CD4-positive, alpha-beta T cell treated with Interferon gamma for 1 hour (primary cell): ENCODE results near the gene SHROOM1.
"Not testable (repeated sequence)": the region's sequence is repeated elsewhere in the genome, so short reads cannot be mapped to it uniquely, and the experiment has no call there.

ENCODE experiments used
- DNase-seq: peaks from one replicate; pipeline ENCODE4 v3.0.0-alpha.2; 2020

The SHROOM1 gene

DNA sequence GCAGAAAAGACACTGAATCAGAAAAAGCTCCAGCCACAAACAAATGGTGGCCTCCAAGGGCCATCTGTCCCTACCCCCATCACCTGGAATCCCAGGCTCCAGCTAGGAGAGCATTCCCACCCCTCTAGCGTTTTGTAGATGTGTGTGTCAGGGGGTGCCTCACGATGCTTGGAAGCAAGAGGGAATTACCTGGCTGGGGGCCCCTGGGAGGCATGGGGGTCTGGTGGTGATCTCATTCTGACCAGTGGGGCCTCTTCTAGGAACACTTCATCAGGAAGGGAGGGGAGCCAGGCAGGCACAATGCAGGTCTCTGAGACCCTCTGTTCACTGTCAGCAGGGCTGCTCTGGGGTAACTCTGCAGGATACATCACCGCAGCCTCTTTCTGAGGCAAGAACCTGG is 6.0 kb downstream of the SHROOM1 start:
- DNase-seq: no peak

DNA sequence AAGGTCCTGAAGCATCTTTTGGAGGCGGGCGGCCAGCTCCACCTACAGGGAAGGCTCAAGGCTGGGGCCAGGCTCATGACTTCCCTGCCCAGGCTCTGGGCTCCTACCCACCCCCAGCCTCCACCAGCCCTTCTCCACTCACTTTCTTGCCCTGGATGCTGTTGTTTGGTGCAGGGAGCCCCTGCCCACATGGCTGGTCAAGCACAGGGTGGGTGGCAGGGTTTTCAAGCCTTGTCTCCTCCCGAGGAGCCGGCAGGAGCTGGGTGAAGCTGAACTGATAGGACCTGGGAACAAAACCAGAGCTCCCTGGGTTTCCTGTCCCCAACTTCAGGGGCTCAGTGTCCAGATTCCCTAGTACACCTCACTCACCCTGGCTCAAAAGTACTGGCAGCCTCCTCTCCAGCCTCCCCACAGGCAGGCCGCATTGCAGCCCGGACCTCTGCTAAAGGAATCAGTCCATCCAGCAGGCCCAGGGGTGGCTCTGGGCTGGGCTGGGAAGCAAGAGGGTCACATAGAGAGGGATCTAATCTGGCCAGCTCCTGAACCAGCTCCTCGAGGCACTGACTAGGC is 6.9 kb downstream of the SHROOM1 start:
- no peak for DNase-seq

DNA sequence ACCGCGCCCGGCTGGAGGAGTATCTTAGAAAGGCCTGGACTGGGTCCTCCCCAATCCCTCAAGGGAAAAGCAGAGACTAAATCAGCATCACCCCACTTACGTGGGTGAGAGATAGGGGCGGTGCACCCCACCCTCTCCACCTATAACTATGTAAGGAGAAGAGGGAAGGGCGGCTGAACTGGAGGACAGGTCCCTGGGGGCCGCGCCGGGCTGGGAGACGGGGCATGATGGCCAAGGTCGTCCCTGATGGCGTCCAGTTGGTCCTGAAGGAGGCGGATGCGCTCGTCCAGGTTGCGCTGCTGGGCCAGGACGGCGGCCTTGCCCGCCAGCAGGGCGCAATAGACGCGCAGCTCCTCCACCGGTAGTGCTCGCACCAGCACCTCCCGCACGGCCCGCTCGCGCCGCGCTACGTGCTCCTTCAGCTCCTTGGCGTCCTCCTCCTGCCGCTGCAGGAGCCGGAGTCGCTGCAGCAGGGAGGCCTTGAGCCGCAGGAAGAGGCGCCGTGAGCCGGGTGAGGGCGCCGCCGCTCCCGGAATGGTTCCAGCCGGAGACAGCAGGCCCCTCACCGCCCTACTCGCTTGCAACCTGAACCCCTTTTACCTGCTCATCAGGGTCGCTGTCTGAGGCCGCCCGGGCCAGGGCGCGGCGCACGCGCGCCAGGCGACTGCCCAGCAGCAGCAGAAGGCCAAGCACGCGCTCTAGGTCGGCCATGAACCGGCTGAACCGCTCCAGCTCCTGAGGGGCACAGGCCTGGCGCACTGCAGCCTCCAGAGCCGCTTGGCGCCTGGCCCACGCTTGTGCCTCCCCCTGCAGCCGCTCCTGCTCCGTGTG is 7.6 kb downstream of the SHROOM1 start:
- DNase-seq: no peak

DNA sequence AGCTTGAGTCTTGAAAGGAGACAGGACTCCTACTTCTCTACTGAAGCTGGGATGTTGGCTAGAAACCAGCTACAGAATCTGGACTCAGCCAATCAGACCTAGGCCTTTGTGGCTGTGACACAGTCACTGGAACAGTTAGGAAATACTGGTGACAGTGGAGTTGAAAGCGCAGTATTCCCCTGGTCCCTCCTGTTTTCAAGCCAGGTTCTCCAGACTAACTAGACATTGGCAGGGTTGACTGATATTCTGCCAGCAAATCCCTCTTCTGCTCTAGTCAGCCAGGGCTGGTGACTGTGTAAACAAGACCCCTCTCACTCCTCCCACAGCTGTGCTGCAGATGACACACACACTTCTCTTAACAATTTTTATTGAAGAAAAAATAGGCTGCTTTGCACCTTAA is 8.7 kb downstream of the SHROOM1 start:
- no peak for DNase-seq

DNA sequence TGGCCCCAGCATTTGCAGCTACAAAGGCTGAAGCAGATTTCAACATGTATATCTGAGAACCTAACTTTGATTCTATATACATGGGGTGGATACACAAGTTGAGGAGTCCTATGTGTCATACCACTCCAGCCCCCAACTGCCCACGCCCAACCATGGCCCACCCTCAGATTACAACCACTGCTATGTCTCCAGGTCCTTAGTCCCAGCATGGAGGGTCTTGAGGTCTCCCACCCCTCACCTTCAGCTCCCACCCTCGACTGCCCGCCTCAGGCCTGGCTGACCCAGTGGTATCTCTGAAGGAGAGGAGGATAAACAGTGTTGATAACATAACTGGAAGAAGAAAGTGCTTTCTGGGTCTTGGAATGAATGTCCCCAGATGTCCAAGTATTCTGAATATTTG is 9.1 kb downstream of the SHROOM1 start:
- DNase-seq: no peak

DNA sequence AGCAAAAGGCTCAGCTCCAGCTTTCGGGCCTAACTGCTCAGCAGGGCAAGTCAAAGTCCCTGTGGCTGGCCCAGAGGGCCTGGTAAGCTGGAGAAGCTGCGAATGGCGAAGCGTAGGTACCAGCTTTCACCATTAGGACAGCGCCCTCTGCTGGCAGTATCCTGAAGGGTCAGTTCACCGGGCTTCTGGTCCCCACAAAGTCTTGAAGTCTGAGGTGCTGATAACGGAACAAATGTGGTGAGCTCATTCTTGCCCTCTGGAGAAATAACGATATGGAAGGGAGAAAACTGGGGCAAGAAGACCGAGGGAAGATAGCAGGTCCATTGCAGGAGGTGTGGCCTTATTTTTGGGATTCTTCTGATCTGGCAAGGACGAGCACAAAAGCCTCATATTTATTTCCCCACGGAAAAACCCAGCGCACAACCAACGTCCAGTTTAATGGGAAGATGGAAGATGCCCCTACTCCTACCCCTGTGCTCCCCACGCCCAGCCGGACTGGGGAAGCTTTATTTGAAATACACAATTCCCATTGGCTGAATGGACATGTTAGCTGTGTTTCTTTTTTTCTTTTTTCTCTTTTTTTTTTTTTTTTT is 10.2 kb downstream of the SHROOM1 start:
- DNase-seq: peak; percentile 83

DNA sequence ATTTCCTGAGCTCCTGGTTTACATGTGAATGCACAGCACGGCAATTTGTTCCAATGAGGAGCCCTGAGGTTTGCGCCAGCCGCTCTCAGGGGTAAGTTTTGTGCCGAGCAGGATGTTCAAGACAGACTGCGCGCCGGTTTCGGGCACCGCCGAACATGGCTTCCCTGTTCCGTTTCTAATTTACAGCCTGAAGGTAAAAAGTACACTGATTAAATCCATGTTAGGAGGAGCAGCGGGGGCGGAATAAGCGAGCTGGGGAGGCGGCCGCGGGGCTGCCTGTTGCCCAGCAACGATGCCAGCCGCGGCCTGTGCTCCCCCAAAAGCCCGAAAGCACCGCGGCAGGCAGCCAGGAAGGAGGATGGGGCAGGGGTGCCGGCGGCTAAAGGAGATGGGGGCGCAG is 11.0 kb downstream of the SHROOM1 start:
- DNase-seq: no peak

DNA sequence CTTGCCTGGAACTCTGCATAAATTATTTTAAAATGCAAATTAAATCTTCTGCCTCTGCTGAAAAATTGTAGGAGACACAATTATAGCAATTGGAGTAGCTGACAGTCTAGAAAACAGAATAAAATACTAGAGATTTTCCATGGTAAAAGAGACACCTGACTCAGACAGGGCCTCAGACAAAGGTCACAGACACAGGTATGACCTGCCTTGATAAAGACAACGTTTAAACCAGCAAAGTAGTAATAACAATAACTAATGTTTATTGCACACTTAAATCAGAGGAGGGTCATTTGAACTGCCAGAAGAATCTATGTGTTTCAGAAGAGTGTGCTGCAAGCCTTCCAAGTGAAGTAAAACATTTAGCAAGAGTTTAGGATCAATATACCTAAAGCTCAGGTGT is 13.4 kb downstream of the SHROOM1 start:
- DNase-seq: no peak

DNA sequence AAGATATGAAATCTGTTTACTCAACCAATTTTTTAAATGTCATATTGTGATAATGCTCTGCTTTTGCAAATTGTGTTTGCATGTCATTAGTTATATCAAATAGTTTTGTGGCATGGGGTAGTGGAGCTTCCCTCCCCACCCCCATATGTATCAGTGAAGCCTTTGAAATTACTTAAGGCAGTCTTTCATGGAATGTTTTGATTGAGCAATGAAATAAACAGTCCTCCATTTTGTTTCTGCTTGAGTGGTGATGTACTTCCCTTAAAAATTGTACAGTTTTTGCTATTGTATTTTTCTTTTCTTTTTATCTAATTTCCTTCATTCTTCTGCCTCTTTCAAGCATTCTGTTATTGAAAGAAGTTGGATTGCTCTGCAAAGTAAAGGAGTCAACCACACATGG is 13.9 kb downstream of the SHROOM1 start:
- DNase-seq: no peak

DNA sequence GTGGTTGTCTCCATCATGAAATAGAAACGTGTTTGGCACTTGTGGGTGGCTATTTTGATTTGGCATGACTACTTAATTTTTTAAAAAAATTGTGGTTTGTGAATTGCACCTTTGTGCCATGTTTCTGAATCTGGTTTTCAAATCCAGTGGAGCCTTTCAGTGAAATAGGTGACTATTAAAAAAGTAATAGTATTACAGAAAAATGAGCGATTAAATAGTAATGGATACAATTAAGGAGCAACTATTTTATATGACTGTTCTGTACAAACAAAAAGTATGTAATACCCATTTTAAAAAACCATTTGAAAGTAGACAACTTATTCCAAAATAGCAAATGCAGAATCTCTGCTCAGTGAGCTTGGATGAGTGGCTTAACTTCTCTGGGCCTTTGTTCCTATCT is 14.4 kb downstream of the SHROOM1 start:
- DNase-seq: no peak

DNA sequence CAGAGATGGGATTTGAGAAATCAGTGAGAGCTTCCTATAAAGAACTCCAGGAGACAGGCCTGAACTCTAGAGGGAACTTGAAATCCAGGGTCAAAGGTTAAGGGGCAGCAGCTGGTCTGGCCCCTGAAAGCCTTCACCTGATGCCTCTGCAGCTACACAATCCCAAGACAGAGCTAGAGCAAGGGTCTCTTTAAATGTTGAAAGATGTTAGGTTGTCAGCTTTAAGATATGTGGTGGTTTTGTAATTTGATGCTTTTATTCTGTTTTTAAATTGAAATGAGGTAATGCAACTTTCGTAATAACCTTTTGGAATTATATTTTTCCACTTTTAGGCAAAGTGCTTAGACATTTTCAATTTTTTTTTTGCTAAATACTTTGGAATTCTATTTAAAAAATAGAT is 15.0 kb downstream of the SHROOM1 start:
- DNase-seq: no peak

DNA sequence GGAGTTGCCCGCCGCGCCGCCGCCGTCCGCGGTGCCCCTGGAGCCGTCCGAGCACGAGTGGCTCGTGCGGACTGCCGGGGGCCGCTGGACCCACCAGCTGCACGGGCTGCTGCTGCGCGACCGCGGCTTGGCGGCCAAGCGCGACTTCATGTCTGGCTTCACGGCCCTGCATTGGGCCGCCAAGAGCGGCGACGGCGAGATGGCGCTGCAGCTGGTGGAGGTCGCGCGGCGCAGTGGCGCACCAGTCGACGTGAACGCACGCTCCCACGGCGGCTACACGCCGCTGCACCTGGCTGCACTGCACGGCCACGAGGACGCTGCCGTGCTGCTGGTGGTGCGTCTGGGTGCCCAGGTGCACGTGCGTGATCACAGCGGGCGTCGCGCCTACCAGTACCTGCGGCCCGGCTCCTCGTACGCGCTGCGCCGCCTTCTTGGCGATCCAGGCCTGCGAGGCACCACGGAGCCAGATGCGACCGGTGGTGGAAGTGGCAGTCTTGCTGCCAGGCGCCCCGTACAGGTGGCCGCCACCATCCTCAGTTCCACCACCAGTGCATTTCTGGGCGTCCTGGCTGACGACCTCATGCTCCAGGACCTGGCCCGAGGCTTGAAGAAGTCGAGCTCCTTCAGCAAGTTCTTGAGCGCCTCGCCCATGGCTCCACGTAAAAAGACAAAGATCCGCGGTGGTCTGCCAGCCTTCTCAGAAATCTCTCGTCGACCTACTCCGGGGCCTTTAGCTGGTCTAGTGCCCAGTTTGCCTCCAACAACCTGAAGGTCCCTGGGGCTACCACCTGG is 15.7 kb downstream of the SHROOM1 start:
- DNase-seq: no peak

DNA sequence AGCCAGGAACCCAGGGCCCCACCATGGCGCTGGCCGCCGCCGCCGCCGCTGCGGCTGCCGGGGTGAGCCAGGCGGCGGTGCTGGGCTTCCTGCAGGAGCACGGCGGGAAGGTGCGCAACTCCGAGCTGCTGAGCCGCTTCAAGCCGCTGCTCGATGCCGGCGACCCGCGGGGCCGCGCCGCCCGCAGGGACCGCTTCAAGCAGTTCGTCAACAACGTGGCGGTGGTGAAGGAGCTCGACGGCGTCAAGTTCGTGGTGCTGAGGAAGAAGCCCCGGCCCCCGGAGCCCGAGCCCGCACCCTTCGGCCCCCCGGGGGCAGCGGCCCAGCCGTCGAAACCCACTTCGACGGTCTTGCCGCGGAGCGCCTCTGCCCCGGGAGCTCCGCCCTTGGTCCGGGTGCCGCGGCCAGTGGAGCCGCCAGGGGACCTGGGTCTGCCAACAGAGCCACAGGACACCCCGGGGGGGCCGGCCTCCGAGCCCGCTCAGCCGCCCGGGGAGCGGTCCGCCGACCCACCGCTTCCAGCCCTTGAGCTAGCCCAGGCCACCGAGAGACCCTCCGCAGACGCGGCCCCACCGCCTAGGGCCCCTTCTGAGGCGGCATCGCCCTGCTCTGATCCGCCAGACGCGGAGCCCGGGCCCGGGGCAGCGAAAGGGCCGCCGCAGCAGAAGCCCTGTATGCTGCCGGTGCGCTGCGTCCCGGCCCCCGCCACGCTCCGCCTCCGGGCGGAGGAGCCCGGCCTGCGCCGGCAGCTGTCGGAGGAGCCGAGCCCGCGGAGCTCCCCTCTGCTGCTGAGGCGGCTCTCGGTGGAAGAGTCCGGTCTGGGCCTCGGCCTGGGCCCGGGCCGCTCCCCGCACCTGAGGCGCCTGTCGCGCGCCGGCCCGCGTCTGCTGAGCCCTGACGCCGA is 16.6 kb downstream of the SHROOM1 start:
- DNase-seq: no peak

DNA sequence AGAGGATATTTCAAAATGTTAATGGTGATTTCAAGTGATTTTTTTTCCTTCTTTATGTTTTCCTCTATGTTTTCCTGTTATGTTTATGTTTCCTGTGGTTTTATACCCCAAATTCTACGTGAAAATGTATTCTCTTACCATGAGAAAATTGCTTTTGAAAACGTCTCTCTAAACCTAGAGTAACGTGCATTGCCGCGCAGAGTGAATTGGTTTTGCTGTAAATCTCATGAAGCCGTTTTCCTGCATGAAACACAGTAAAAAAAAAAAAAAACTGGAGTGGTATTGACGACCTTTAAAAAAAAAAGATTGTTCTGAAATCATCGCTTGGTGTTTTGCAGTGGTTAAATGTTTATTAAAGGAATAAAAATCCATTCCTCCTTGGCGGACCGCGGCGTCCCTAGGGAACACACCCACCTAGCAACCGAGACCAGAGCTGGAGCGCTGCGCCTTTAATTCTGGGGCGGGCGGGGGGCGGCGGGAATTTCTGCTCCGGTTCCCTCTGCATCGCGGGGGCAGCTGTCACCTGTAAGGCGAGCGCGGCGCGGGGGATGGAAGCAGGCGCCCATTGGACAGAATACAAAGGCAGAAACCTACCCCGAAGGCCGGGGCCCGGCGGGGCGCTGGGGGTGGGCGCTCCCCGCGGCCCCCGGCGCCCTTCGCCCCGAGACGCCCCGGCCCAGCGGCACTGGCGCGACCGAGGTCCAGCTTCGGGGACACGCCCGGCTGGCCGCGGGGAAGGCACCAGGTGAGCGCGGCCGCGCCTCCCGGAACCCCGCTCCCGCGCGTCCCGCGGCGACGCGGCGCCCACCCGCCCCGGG is 17.5 kb downstream of the SHROOM1 start, which contains the start of gene SOWAHA:
TSS of gene SOWAHA (plus strand) at position 522 of the 818 bp plus-strand sequence. CDS start 320 bp downstream, outside the sequence.
- no peak for DNase-seq

DNA sequence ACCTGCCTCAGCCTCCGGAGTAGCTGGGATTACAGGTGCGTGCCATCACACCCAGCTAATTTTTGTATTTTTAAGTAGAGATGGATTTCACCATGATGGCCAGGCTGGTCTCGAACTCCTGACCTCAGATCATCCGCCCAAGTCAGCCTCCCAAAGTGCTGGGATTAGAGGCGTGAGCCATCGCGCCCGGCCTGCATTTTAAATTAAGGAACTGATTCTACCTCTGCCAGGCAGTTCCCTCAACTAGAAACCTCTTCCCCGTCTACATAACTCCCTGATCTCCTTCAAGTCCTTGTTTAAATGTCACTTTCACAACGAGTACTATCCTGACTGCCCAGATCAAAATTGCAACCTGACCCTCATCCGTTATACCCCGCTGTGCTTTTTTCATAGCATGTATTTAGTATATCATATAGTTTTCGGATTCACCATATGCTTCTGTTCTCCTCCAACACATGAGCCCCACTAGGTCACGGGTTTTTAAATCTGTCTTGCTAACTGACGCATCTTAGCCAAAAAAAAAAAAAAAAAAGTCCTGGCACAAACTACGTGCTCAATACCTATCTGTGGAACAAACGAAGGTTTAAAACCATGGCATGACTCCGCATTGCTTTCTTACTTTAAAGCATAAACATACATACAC is 18.2 kb downstream of the SHROOM1 start:
- DNase-seq: no peak

DNA sequence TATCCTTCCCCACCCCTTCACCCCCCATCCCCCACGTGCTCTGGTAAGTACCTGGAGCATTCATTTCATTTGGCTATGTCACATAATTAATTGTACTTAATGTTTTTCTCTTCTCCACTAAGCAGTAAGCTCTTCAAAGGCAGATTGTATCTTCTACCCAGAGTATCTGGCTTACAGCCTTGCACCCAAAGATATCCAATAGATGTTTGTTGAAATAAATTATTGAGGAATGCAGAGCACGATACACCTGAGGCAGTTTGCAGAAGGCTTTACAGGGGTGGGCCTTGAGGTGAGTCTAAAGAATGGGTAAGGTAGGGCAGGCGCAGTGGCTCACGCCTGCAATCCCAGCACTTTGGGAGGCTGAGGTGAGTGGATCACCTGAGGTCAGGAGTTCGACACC is 19.8 kb downstream of the SHROOM1 start:
- no peak for DNase-seq

DNA sequence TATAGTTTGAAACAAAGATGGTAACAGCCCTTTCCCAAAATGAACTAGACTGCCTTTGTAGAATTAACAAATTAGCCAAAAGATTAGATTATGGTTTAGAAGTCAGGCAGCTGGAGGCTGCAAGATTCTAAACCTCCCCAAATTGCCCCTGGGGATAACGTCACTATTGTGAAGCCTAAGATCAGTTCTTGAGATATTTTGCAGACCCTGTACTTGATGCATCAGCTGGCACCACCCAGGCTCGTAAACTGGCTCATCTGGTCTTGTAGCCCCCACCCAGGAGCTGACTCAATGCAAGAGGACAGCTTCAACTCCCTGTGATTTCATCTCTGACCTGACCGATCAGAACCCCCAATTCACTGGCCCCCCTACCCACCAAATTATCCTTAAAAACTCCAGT is 21.6 kb downstream of the SHROOM1 start:
- DNase-seq: no peak

DNA sequence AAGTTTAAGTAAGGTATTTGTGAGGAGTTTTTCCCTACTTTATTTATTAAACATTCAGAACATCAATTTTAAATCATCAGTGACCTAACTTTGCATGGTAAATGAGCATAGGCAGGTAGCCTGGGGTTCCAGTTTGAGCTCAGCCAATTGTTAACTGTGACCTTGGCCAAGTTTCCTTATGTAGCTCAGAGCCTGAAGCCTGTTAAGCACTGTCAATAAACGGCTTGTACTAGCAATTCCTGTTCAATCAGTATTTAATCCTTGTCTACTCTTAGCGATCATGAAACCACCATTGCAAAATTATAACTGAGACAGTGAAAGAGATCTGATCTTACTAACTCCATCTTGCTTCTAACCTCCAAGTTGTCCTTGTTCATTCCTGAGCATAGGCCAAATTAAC is 22.0 kb downstream of the SHROOM1 start:
- no peak for DNase-seq

DNA sequence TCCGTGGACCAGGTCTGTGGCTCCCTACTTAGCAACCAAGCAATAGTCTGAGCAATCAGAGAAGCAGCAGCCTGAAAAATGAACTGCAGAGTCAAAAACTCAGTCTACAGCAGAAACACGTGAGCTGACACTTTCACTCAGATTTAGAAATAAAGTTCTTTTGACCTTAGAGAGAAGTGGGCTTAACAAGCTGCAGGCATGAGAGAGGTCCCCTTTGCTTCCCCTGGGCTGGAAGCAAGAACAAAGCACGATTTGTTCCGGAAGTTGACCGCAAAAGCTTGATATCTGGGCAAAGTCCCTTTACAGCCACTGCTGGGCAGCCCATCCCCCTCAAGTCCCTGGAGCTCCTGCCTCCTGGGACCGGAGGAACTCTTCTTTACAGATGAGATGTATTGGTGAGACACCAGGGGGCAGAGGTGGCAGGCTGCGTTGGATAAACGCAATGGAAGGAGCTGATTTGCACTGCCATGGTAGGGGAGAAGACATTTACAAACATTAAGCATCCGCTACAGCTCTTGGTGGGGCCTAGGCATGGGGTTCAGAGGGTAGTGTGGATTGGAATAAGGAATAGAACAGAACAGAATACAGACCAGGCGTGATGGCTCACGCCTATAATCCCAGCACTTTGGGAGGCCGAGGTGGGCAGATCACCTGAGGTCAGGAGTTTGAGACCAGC is 23.1 kb downstream of the SHROOM1 start:
- DNase-seq: no peak

DNA sequence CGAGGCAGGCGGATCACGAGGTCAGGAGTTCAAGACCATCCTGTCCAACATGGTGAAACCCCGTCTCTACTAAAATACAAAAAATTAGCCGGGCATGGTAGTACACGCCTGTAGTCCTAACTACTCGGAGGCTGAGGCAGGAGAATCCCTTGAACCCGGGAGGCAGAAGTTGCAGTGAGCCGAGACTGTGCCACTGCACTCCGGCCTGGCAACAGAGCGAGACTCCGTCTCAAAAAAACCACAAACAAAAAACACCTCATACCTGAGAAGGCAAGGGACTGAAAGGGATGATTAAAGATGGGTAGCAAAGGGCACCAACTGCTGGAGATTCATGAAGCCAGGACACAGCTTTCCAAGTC is 23.7 kb downstream of the SHROOM1 start:
- DNase-seq: not testable (repeated sequence)
